NOMO-1 treated with DMSO at 0.1 percent for 48 hours (cell line): ENCODE results near the gene COL6A2.

ENCODE experiments used
- DNase-seq: peaks from one replicate; lab custom pipeline; 2025; ENCODE audit not compliant: unreplicated experiment; lab: John Stamatoyannopoulos, UW

COL6A2 gene

GRCh38 chr21:46153247-46154154, 55.6 kb downstream of the COL6A2 start:
- peak; percentile 31 for DNase-seq

DNA sequence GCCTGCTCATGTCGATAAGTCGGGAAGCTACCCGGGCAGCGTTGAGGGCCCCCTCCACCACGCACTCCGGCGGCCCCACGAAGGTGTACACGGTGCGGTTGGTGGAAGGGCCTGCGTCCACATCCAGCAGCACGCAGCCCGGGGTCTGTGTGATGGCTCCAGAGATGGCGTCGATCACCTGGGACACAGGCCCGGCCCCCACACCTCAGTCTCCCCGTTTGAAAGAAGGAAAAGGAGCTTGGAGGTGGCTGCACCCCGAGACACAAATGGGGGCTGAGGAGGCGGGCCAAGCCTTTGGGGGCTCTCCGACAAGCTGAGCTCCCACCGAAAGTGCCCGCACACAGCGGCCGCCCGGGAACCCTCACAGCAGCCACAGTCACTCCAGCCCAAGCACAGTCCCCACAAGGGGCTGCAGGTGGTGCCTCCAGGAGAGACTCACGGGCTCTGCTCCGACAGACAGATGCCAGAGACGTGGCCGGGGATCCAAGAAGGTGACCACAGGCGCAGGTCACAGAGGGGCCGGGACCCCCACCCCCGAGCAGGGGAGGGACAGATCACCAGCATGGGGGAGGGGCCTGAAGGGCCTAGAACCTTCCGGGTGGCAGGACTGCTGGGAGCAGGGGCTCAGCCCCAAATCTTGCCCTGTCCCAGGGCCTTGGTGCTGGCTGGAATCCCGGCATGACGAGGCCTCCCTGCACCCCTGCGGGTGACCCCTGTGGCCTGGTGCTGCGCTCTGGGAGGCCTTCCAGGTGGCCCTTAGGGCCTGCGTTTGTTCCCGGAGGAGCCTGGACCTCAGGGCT, 56.4 kb downstream of the COL6A2 start:
- DNase-seq = no peak

DNA sequence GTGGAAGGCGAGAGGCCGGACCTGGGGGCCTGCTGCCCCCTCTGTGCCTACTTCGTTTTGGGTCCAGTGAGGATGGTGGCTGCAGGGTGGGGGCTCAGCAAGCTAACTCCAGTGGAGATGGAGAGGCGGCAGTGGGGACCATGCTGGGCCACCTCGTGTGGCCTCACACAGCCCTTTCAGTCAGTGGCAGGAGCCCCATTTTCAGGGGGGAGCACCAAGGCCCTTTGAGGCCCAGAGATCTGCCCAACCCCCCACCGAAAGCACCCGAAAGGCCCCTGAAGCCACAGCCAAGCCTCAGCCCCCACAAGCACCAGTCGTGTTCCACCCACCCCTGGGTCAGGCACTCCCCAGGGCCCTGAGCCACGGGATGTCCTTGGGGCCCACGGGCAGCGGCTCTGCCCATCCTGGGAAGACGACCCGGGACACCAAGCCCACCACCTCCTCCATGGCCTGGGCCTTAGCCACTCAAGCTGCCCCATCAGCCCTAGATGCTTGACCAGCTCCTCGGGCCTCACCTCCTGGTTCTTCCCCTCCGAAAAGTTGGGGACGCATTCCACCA, 57.1 kb downstream of the COL6A2 start:
- DNase-seq = no peak

DNA sequence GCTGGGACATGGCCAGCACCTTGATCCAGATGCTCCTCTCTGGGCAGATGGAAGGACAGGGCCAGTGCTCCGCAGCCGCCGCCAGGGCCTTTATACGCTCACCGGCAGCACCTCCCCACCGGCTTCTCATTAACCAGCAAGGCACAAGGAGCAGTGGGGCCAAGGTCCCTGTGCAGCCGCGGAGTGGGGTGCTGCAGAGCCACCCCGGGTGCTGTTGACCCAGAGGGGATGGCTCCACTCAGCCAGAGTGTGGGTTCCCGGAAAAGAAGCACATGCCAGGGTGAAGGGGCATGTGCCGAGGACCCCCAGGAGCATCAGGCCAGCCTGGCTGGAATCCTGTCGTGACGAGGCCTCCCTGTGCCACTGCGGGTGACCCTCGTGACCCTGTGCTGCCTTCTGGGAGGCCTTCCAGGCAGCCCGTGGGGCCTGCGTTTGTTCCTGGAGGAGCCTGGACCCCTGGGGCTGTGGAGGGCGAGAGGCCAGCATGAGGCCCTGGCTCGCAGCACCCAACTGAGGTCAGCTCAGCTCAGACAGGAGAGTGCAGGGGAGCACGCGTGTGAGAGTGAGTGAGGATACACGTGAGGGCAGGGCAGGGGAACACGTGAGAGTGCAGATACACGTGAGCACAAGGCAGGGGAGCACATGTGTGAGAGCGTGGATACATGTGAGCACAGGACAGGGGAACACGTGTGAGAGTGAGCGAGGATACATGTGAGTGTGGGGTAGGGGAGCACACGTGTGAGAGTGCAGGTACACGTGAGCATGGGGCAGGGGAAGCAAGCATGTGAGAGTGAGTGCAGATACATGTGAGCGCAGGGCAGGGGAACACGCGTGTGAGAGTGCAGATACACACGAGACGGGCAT, 57.8 kb downstream of the COL6A2 start, which contains the start of gene FTCD:
Gene FTCD, minus strand, starts transcription at position 66 of the 864 bp plus-strand sequence. Its CDS starts 56 bp downstream, at position 10.
- DNase-seq = no peak

- DNase-seq = no peak
Measured at GRCh38 chr21:46156378-46156645, 58.4 kb downstream of the COL6A2 start.

GRCh38 chr21:46156678-46157077, 58.8 kb downstream of the COL6A2 start:
- no peak for DNase-seq

- no peak for DNase-seq
Measured at GRCh38 chr21:46157396-46157986, 59.6 kb downstream of the COL6A2 start.

DNA sequence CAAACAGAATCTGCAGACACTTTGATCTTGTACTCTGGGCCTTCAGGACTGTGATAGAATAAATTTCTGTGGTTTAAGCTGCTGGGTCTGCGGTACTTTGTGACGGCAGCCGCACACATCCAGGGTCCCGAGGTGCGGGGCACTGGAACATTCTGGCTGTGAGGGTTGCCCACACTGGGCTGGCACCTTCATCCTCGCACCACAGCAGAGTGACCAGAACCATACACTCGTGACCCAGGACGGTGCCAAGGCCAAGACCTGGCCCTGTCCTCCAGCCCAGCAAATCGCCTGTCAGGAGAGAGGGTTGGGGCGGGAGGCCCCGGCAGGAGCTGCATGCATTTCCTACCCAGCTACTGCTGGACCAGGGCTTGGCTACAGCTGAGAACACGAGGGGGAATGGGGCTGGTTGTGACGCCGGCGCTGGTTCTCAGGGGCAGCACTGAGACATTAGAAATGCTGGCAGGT, 60.1 kb downstream of the COL6A2 start:
- no peak for DNase-seq

GRCh38 chr21:46158666-46159300, 60.9 kb downstream of the COL6A2 start:
- no peak for DNase-seq

DNA sequence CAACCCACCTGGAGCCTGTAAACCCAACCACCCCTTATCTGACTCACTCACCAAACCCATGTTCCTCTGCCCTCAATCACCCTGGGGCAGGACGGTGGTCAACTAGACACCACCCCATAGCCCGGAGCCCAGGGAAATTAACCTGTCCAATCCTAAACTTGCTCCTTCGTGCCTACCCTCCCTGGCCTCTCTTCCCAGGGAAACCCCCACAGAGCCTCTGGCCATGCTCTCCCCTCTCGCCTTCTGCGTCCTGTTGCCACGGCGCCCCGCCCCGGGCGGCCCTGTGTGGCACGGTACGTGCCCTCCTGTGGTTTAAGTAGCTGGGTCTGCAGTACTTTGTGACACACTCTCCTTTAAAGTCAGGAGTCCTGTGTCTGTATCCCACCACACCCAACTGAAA, 61.5 kb downstream of the COL6A2 start:
- DNase-seq = no peak

- no peak for DNase-seq
Measured at GRCh38 chr21:46159841-46160656, 62.1 kb downstream of the COL6A2 start.

- DNase-seq = no peak
Measured at GRCh38 chr21:46160657-46160906, 62.7 kb downstream of the COL6A2 start.

- DNase-seq = no peak
Measured at GRCh38 chr21:46160907-46161632, 63.2 kb downstream of the COL6A2 start.

DNA sequence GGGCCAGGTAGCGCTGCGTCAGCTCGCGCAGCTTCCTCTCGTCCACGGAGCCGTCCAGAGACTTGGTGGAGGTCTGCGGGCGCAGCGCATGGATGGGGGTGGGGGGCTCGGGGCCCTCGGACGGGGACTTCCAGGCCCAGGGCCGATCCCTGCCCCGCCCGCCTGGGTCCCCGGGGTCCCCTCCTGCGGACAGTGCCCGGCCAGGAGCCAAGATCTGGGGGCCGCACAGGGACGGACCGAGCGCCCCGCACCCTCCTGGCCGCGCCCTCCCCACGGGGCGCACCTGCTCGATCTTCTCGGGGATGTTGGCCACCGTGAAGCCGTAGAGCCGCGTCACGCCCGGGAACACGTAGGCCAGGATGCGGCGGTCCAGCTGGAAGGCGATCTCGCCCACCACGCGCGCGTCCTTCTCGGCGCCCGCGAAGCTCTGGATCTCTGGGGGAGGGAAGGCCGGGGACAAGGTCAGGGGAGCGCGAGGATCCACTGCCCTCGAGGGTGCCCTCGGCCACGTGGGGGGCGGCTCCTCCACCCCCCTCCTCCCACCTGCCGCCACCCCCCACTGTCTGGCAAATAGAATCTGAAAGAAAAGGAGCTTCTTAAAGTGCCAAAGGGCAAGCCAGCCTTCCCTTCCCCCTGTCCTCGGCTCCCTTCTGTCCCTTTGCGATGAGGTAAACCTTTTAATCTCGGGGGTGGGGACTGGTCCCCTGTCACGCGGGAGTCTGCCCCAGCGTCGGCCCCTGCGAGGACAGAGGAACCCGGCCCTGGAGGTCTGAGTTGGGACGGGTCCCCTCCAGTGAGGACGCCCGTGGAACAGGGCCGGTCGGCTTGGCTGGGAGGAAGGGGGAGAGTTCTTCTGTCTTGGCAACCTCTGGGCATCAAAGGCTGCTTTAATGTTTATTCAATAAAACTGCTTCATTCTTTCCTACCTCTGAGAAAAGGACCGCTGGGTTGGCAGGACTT, 64.0 kb downstream of the COL6A2 start:
- DNase-seq = no peak

DNA sequence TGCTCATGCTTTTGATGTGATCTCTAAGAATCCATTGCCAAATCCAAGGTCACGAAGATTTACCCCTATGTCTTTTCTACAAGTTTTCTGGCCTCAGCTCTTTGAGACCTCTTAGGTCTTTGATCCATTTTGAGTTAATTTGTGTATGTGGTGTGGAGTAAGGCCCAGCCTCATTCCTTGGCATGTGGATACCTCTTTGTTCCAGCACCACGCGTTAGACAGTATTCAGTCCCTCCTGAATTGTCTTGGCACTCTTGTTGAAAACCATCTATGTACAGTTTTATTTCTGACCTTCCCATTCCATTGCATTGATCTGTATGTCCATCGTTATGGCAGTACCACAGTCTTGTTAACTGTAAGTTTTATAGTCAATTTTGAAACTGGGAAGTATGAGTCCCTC, 65.5 kb downstream of the COL6A2 start:
- DNase-seq = no peak

- DNase-seq = no peak
Measured at GRCh38 chr21:46165098-46165497, 67.2 kb downstream of the COL6A2 start.

GRCh38 chr21:46168238-46168637, 70.3 kb downstream of the COL6A2 start:
- no peak for DNase-seq
